Peyer's patch (tissue), 4 donors: Measurements from ENCODE around the gene WDR31. TPM values are rescaled to one million over a fixed set of nuclear protein-coding genes. Genes with fewer than 3 reads are reported as not detected.
"Not testable (repeated sequence)": the region's sequence is repeated elsewhere in the genome, so short reads cannot be mapped to it uniquely, and the experiment has no call there.

Source experiments
- DNase-seq, 3 donors: peaks; one replicate each; pipeline ENCODE4 v3.0.0-alpha.2; 2017 to 2019
- H3K27ac ChIP-seq, 4 donors: fragments of 200-600 bp; sonication (generic); one replicate each; pipeline ENCODE4 v1.5.1; 2016 to 2019
- H3K27me3 ChIP-seq, 2 donors: fragments of 200-600 bp; sonication (generic); one replicate each; pipeline ENCODE4 v1.5.1; 2019
- H3K36me3 ChIP-seq, 3 donors: fragments of 200-600 bp; sonication (generic); one replicate each; pipeline ENCODE4 v1.5.1; 2016 to 2019
- H3K4me1 ChIP-seq, 4 donors: fragments of 200-600 bp; sonication (generic); one replicate each; pipeline ENCODE4 v1.5.1; 2016 to 2019
- H3K4me3 ChIP-seq, 4 donors: fragments of 200-600 bp; sonication (generic); 1 replicate in 3 of 4; 2 replicates in 1 of 4; pipeline ENCODE4 v1.5.1; 2016 to 2019; ENCODE audit warnings: mild to moderate bottlenecking in 1 of 4
- H3K9me3 ChIP-seq, 4 donors: fragments of 200-600 bp; sonication (generic); one replicate each; pipeline ENCODE4 v1.5.1; 2016 to 2019; ENCODE audit warnings: mild to moderate bottlenecking in 1 of 4
- CTCF ChIP-seq, 6 experiments: fragments of 450-650 bp in 4 of 6; fragments of 200-600 bp in 2 of 6; sonication (generic) in 1 of 6; IDR thresholded peaks; one replicate each; pipeline ENCODE4 v1.5.1; 2017 to 2019; ENCODE audit warnings: antibody characterized with exemption in 6 of 6, mild to moderate bottlenecking in 3 of 6, moderate library complexity in 1 of 6
- POLR2A ChIP-seq, 2 donors: fragments of 450-650 bp; IDR thresholded peaks; one replicate each; pipeline ENCODE4 v1.5.1; 2017; ENCODE audit warnings: antibody characterized with exemption in 2 of 2, mild to moderate bottlenecking in 2 of 2, moderate library complexity in 2 of 2
- total RNA-seq, 4 donors: library from RNA; depleted of rRNA; stranded (reverse); fragments of >200 nt; gene quantifications; one replicate each; pipeline ENCODE4 v1.1.0, GENCODE V29; 2016

Gene WDR31
- total RNA-seq, 4 donors from 2014 or later = 1.1 to 3.5 (median 2.5) TPM; not detected in 1

GRCh38 chr9:113372059-113372458 is 32.0 kb upstream of the WDR31 start:
- TF ChIP-seq CTCF (IDR thresholded peaks at IDR 0.05) = no peak
- no peak for TF ChIP-seq POLR2A (IDR thresholded peaks at IDR 0.05)
- DNase-seq = no peak
- peaks cover 0 to 27% (median 0%) of the 10 kb centered on the region in 3 donors for H3K36me3 ChIP-seq
- no peak overlapping the region for H3K4me3 ChIP-seq
- H3K27ac ChIP-seq = no peak overlapping the region
- H3K4me1 ChIP-seq = peaks cover 0 to 21% (median 4%) of the 10 kb centered on the region in 4 donors
- no peaks in the 10 kb centered on the region for H3K27me3 ChIP-seq
- no peaks in the 10 kb centered on the region for H3K9me3 ChIP-seq

GRCh38 chr9:113370806-113371325 is 30.8 kb upstream of the WDR31 start:
- Histone ChIP-seq H3K27ac (no peak overlapping the region), H3K4me1 (peaks cover 0 to 21% (median 2%) of the 10 kb centered on the region in 4 donors), H3K36me3 (peaks cover 0 to 27% (median 0%) of the 10 kb centered on the region in 3 donors), H3K9me3 (no peaks in the 10 kb centered on the region), H3K27me3 (no peaks in the 10 kb centered on the region), H3K4me3 (no peak overlapping the region)
- DNase-seq = no peak
- no peak for TF ChIP-seq POLR2A (IDR thresholded peaks at IDR 0.05)
- TF ChIP-seq CTCF (IDR thresholded peaks at IDR 0.05) = no peak

GRCh38 chr9:113369855-113370140 is 29.7 kb upstream of the WDR31 start:
- no peak for DNase-seq
- no peak overlapping the region for H3K4me3 ChIP-seq
- H3K27me3 ChIP-seq = no peaks in the 10 kb centered on the region
- peaks cover 0 to 21% (median 0%) of the 10 kb centered on the region in 3 donors for H3K36me3 ChIP-seq
- H3K4me1 ChIP-seq = peaks cover 0 to 15% (median 0%) of the 10 kb centered on the region in 4 donors
- H3K9me3 ChIP-seq = no peaks in the 10 kb centered on the region
- TF ChIP-seq CTCF (IDR thresholded peaks at IDR 0.05) (no peak), POLR2A (IDR thresholded peaks at IDR 0.05) (no peak)
- H3K27ac ChIP-seq = no peak overlapping the region

- no peaks in the 10 kb centered on the region for H3K9me3 ChIP-seq
- no peak overlapping the region for H3K27ac ChIP-seq
- TF ChIP-seq POLR2A (IDR thresholded peaks at IDR 0.05) (no peak), CTCF (IDR thresholded peaks at IDR 0.05) (no peak)
- H3K36me3 ChIP-seq = peaks cover 0 to 15% (median 0%) of the 10 kb centered on the region in 3 donors
- H3K4me3 ChIP-seq = no peak overlapping the region
- H3K4me1 ChIP-seq = peaks cover 0 to 9% (median 0%) of the 10 kb centered on the region in 4 donors
- no peaks in the 10 kb centered on the region for H3K27me3 ChIP-seq
- no peak for DNase-seq
These were observed 29.1 kb upstream of the WDR31 start for GRCh38 chr9:113368982-113369854.

- peaks cover 0 to 8% (median 0%) of the 10 kb centered on the region in 3 donors for H3K36me3 ChIP-seq
- peaks cover 0 to 2% (median 0%) of the 10 kb centered on the region in 4 donors for H3K4me1 ChIP-seq
- TF ChIP-seq POLR2A (IDR thresholded peaks at IDR 0.05) (no peak), CTCF (IDR thresholded peaks at IDR 0.05) (no peak)
- H3K4me3 ChIP-seq = no peak overlapping the region
- no peaks in the 10 kb centered on the region for H3K27me3 ChIP-seq
- no peak overlapping the region for H3K27ac ChIP-seq
- no peaks in the 10 kb centered on the region for H3K9me3 ChIP-seq
- DNase-seq = no peak
These were observed 28.4 kb upstream of the WDR31 start for GRCh38 chr9:113368348-113368981.

GRCh38 chr9:113365652-113366051 is 25.6 kb upstream of the WDR31 start:
- not testable (repeated sequence) for H3K4me3 ChIP-seq

More at GRCh38 chr9:113365652-113366051, 25.6 kb upstream of the WDR31 start:
- H3K4me1 ChIP-seq, H3K27ac ChIP-seq, H3K9me3 ChIP-seq, DNase-seq, H3K27me3 ChIP-seq, H3K36me3 ChIP-seq: not testable (repeated sequence)
